ENCODE results near the gene SLC5A1. TPM values are rescaled to one million over a fixed set of nuclear protein-coding genes. Genes with fewer than 3 reads are reported as not detected.

Gene SLC5A1
- total RNA-seq, 1 donor from 2014 or later: not detected

DNA sequence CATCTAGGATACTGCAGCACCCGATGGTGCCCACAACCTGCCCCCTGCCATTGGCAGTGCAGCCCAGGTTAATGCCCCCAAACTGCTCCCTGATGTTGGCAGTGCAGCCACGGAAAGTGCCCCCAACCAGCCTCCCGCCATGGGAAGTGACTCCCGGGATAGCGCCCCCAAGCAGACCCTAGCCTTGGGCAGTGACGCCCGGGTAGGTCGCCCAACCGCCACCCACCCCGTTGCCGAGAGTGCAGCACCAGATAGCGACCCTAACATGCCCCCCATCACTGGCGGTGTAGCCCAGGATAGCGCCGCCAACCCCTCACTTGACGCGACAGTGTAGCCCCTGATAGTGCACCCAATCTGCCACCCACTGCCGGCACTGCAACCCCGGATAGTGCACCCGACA, 77.5 kb downstream of the SLC5A1 start:
- TF ChIP-seq, protein P1, sequence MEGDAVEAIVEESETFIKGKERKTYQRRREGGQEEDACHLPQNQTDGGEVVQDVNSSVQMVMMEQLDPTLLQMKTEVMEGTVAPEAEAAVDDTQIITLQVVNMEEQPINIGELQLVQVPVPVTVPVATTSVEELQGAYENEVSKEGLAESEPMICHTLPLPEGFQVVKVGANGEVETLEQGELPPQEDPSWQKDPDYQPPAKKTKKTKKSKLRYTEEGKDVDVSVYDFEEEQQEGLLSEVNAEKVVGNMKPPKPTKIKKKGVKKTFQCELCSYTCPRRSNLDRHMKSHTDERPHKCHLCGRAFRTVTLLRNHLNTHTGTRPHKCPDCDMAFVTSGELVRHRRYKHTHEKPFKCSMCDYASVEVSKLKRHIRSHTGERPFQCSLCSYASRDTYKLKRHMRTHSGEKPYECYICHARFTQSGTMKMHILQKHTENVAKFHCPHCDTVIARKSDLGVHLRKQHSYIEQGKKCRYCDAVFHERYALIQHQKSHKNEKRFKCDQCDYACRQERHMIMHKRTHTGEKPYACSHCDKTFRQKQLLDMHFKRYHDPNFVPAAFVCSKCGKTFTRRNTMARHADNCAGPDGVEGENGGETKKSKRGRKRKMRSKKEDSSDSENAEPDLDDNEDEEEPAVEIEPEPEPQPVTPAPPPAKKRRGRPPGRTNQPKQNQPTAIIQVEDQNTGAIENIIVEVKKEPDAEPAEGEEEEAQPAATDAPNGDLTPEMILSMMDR (IDR thresholded peaks at IDR 0.05): no peak
- DNase-seq (ENCODE audit: low spot score): no peak
- Mint-ChIP-seq H3K27me3 (ENCODE audit: low read depth) (peaks cover 30% of the 10 kb centered on the region), H3K36me3 (ENCODE audit: low read depth) (no peaks in the 10 kb centered on the region), H3K27ac (ENCODE audit: unreplicated experiment) (no peak overlapping the region), H3K9me3 (ENCODE audit: low read depth) (no peaks in the 10 kb centered on the region), H3K4me3 (ENCODE audit: unreplicated experiment) (no peak overlapping the region), H3K4me1 (ENCODE audit: low read depth) (no peaks in the 10 kb centered on the region)

DNA sequence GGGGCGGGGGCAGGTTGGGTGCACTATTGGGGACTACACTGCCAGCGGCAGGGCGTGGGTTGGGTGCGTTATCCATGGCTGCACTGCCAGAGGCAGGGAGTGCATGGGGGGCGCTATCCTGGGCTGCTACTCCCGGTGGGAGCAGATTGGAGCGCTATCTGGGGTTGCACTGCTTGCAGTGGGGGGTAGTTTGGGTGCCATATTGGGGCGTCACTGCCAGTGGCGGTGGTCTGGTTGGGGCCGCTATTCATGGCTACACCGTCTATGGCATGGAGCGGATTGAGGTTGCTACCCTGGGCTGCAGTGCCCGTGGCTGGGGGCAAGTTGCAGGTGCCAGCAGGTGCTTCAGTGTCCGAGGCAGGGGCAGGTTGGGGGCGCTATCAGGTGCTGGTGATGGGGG, 79.8 kb downstream of the SLC5A1 start:
- Mint-ChIP-seq H3K9me3 (ENCODE audit: low read depth) (no peaks in the 10 kb centered on the region), H3K36me3 (ENCODE audit: low read depth) (no peaks in the 10 kb centered on the region), H3K4me1 (ENCODE audit: low read depth) (no peaks in the 10 kb centered on the region), H3K27ac (ENCODE audit: unreplicated experiment) (no peak overlapping the region), H3K4me3 (ENCODE audit: unreplicated experiment) (no peak overlapping the region), H3K27me3 (ENCODE audit: low read depth) (peaks cover 15% of the 10 kb centered on the region)
- DNase-seq (ENCODE audit: low spot score): no peak
- TF ChIP-seq, protein P1 (IDR thresholded peaks at IDR 0.05): no peak

DNA sequence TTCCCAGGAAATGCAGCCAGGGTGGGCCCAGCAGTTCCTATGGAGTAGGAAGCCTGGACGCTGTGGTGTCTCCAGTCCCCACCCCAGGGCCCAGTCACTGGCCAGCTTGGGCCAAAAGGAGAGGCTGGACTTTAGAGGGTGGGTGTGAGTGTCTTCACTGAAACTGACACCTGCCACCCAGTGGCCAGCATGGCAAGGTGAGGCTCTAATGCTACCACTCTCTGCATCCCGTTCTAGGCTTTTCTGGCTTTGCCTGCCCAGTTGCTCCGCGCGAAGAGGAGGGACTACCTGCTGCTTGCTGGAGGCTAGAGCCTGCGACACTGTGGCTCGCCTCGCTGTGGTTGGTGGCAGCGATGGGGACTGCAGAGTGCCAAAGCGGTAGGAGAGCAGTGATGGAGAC, 80.6 kb downstream of the SLC5A1 start:
- H3K27ac Mint-ChIP-seq (ENCODE audit: unreplicated experiment): no peak overlapping the region
- DNase-seq (ENCODE audit: low spot score): no peak
- TF ChIP-seq, protein P1 (IDR thresholded peaks at IDR 0.05): no peak

DNA sequence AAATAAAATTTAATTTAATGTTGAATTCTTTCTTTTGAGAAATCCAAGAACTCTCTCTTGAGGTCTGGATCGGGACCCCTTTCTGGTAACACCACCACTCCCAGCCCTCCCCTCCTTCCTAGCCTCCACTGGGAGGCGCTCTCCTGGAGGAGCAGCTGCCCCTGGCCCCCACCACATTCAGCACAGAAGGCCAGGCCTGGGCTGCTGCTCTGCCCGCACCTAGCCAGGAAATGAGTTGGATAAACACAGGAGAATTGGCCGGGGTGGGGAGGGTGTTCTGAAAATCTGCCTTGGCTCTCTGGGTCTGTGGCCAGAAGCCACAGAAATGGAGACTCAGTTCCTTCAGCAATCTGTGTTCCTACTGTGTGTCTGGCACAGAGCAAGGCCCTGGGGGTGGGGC, 84.8 kb downstream of the SLC5A1 start:
- H3K4me1 Mint-ChIP-seq (ENCODE audit: low read depth): no peaks in the 10 kb centered on the region
- H3K27me3 Mint-ChIP-seq (ENCODE audit: low read depth): peaks cover 14% of the 10 kb centered on the region
- no peak overlapping the region for H3K27ac Mint-ChIP-seq (ENCODE audit: unreplicated experiment)
- H3K36me3 Mint-ChIP-seq (ENCODE audit: low read depth): no peaks in the 10 kb centered on the region
- TF ChIP-seq, protein P1 (IDR thresholded peaks at IDR 0.05): no peak
- DNase-seq (ENCODE audit: low spot score): no peak
- no peaks in the 10 kb centered on the region for H3K9me3 Mint-ChIP-seq (ENCODE audit: low read depth)
- no peak overlapping the region for H3K4me3 Mint-ChIP-seq (ENCODE audit: unreplicated experiment)

More for the DNA sequence above, 80.6 kb downstream of the SLC5A1 start:
- Mint-ChIP-seq H3K36me3 (ENCODE audit: low read depth) (no peaks in the 10 kb centered on the region), H3K4me1 (ENCODE audit: low read depth) (no peaks in the 10 kb centered on the region), H3K27me3 (ENCODE audit: low read depth) (peaks cover 14% of the 10 kb centered on the region), H3K9me3 (ENCODE audit: low read depth) (no peaks in the 10 kb centered on the region), H3K4me3 (ENCODE audit: unreplicated experiment) (no peak overlapping the region)

DNA sequence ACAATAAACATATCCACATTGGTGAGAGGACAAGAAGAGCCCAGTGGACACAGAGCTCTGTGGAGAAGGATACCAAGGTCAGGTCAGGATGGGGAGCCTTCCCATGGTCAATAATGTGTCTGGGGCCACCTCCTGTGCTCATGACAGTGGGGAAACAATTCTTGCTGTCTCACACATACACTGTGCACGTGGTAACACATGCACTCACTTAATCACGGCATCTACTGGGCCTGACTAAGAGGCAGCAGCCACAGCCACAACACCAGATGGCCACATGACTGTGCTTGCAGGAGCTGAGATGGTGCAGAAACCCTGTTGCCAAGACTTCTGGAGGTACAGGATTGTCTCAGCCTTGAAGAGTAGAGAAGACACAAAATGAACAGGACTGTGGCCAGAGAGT, 87.4 kb downstream of the SLC5A1 start:
- H3K36me3 Mint-ChIP-seq (ENCODE audit: low read depth): no peaks in the 10 kb centered on the region
- DNase-seq (ENCODE audit: low spot score): no peak
- H3K4me3 Mint-ChIP-seq (ENCODE audit: unreplicated experiment): no peak overlapping the region
- H3K27ac Mint-ChIP-seq (ENCODE audit: unreplicated experiment): no peak overlapping the region
- H3K4me1 Mint-ChIP-seq (ENCODE audit: low read depth): no peaks in the 10 kb centered on the region
- TF ChIP-seq, protein P1 (IDR thresholded peaks at IDR 0.05): no peak
- H3K27me3 Mint-ChIP-seq (ENCODE audit: low read depth): peaks cover 12% of the 10 kb centered on the region
- H3K9me3 Mint-ChIP-seq (ENCODE audit: low read depth): no peaks in the 10 kb centered on the region
